A673 (cell line): ENCODE results near the gene SLC47A1. TPM values are rescaled to one million over a fixed set of nuclear protein-coding genes. Genes with fewer than 3 reads are reported as not detected.

Experiments
- BruUV-seq: library from RNA; stranded (reverse); fragments of 400-500 nt; replicated peaks from 2 replicates; lab custom pipeline; 2021; lab: Mats Ljungman, UMichigan
- CTCF ChIA-PET: fragments of 300-600 bp; sonication (Branson Sonifier 250); formaldehyde crosslinking; loops from one replicate; lab custom pipeline; 2022; ENCODE audit warnings: antibody characterized with exemption; lab: Charles Lee
- POLR2A ChIA-PET: fragments of 300-600 bp; sonication (Branson Sonifier 250); formaldehyde crosslinking; loops from one replicate; lab custom pipeline; 2022; ENCODE audit warnings: antibody characterized with exemption; ENCODE audit not compliant: low non-redundant PET; lab: Charles Lee
- DNase-seq: peaks from one replicate; pipeline ENCODE4 v3.0.0-alpha.2; 2015; ENCODE audit warnings: low spot score
- H3K27ac ChIP-seq: fragments of 200-600 bp; sonication (generic); 2 replicates; pipeline ENCODE4 v1.5.1; 2016; ENCODE audit warnings: mixed run types, low read depth, mild to moderate bottlenecking, mixed read lengths, antibody characterized with exemption, low read length; ENCODE audit not compliant: poor library complexity, severe bottlenecking
- H3K27me3 ChIP-seq: fragments of 200-600 bp; sonication (generic); replicated peaks from 2 replicates; pipeline ENCODE4 v1.6.1; 2017; ENCODE audit warnings: mixed run types, low read depth, mild to moderate bottlenecking, mixed read lengths, antibody characterized with exemption, low read length; ENCODE audit not compliant: insufficient read depth, poor library complexity
- H3K36me3 ChIP-seq: fragments of 200-600 bp; sonication (generic); 2 replicates; pipeline ENCODE4 v1.6.1; 2016; ENCODE audit warnings: mixed run types, mild to moderate bottlenecking, mixed read lengths, antibody characterized with exemption, low read length; ENCODE audit not compliant: insufficient read depth, poor library complexity, severe bottlenecking
- H3K4me1 ChIP-seq: fragments of 200-600 bp; sonication (generic); 2 replicates; pipeline ENCODE4 v1.6.1; 2017; ENCODE audit warnings: mixed run types, mild to moderate bottlenecking, mixed read lengths, antibody characterized with exemption, low read length; ENCODE audit not compliant: insufficient read depth, poor library complexity, severe bottlenecking
- H3K4me3 ChIP-seq: fragments of 200-600 bp; sonication (generic); 2 replicates; pipeline ENCODE4 v1.5.1; 2016; ENCODE audit warnings: low read depth, mixed run types, mild to moderate bottlenecking, mixed read lengths, low read length; ENCODE audit not compliant: poor library complexity, severe bottlenecking
- H3K9me3 ChIP-seq: fragments of 200-600 bp; sonication (generic); 2 replicates; pipeline ENCODE4 v1.6.1; 2016; ENCODE audit warnings: mixed run types, low read depth, mild to moderate bottlenecking, mixed read lengths, antibody characterized with exemption, low read length; ENCODE audit not compliant: poor library complexity, severe bottlenecking
- EZH2 ChIP-seq: fragments of 200-600 bp; sonication (generic); IDR thresholded peaks from 2 replicates; pipeline ENCODE4 v1.6.1; 2017; ENCODE audit warnings: borderline replicate concordance, low read depth, mild to moderate bottlenecking, mixed read lengths, antibody characterized with exemption, low read length; ENCODE audit not compliant: poor library complexity, severe bottlenecking
- intact Hi-C: fragments of 100-400 bp; cut with micrococcal nuclease; formaldehyde crosslinking; loops from one replicate; pipeline ENCODE4 v1.10.0; 2022; ENCODE audit not compliant: unreplicated experiment
- total RNA-seq: library from RNA; stranded (reverse); gene quantifications from 2 replicates; pipeline ENCODE4 v1.2.3, GENCODE V29; 2021
- TF ChIP-seq, protein P1 (sequence below): fragments of 300-800, 200-600 bp; sonication (generic); conservative IDR thresholded peaks from 2 replicates; pipeline ENCODE4 v1.5.1; 2017; ENCODE audit warnings: low read depth, mild to moderate bottlenecking, antibody characterized with exemption, low read length, moderate library complexity, mixed read lengths

SLC47A1 gene
- total RNA-seq, 1 experiment from 2014 or later: 2.1 TPM

DNA sequence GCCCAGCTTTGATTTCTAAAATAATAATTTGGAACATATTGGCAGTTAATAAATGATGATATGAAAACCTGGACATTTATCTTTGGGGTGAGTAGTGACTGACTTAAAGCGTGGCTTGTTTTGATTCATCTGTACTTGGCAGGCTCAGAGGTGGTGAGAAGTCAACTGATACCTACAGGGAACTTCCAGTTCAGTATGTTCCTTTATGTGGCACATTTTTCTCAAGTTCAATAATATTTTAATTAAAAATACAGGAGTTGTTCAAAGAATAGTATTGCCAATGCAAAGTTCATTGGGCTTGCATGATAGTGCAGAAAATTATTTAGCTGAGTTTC lies 34.3 kb downstream of the SLC47A1 start:
- Histone ChIP-seq H3K36me3 (no peaks in the 10 kb centered on the region), H3K27ac (no peak overlapping the region), H3K4me3 (no peak overlapping the region), H3K27me3 (no peaks in the 10 kb centered on the region), H3K9me3 (no peaks in the 10 kb centered on the region), H3K4me1 (no peaks in the 10 kb centered on the region)
- DNase-seq: no peak
- POLR2A ChIA-PET: no interaction called here
- TF ChIP-seq EZH2: no peak
- TF ChIP-seq, protein P1, sequence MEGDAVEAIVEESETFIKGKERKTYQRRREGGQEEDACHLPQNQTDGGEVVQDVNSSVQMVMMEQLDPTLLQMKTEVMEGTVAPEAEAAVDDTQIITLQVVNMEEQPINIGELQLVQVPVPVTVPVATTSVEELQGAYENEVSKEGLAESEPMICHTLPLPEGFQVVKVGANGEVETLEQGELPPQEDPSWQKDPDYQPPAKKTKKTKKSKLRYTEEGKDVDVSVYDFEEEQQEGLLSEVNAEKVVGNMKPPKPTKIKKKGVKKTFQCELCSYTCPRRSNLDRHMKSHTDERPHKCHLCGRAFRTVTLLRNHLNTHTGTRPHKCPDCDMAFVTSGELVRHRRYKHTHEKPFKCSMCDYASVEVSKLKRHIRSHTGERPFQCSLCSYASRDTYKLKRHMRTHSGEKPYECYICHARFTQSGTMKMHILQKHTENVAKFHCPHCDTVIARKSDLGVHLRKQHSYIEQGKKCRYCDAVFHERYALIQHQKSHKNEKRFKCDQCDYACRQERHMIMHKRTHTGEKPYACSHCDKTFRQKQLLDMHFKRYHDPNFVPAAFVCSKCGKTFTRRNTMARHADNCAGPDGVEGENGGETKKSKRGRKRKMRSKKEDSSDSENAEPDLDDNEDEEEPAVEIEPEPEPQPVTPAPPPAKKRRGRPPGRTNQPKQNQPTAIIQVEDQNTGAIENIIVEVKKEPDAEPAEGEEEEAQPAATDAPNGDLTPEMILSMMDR: no peak
- CTCF ChIA-PET: no interaction called here
- intact Hi-C loops: no loop called here
- no TSS peak for BruUV-seq

DNA sequence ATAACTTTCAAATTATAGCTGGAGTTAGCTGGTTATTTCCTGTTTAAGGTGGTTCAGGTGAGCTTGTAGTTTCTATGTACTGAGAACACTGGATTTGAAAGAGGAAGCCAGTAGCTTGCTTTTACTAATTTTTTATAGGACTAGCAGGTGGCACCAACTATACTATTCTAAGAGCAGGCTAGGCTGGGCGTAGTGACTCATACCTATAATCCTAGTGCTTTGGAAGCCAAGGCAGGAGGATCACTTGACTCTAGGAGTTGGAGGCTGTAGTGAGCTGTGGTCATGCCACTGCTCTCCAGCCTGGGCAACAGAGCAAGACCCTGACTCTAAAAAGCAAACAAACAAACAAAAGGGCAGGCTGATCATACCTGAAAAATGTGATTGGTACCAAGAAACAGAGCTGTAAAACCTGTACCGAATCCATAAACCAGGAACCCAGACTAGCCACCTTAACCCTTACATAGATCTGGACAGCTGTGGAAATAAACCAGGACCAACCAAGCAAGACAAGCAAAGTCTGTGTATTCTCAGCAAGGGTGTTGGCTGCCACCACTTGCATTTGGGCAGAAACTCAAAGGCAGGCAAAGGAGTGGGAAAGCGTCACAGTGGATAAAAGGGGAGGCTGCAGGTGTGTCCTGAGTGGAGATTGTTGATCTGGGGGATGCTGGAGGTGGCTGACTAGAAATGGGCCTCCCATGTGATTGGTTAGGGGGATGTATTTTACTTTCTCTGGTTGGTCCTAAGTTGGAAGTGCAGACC lies 36.3 kb downstream of the SLC47A1 start:
- Histone ChIP-seq H3K4me1 (no peaks in the 10 kb centered on the region), H3K36me3 (no peaks in the 10 kb centered on the region), H3K9me3 (no peaks in the 10 kb centered on the region), H3K27ac (no peak overlapping the region), H3K27me3 (no peaks in the 10 kb centered on the region), H3K4me3 (no peak overlapping the region)
- intact Hi-C loops: no loop called here
- DNase-seq: no peak
- POLR2A ChIA-PET: no interaction called here
- CTCF ChIA-PET: no interaction called here
- no TSS peak for BruUV-seq
- TF ChIP-seq EZH2: no peak
- TF ChIP-seq, protein P1: no peak

DNA sequence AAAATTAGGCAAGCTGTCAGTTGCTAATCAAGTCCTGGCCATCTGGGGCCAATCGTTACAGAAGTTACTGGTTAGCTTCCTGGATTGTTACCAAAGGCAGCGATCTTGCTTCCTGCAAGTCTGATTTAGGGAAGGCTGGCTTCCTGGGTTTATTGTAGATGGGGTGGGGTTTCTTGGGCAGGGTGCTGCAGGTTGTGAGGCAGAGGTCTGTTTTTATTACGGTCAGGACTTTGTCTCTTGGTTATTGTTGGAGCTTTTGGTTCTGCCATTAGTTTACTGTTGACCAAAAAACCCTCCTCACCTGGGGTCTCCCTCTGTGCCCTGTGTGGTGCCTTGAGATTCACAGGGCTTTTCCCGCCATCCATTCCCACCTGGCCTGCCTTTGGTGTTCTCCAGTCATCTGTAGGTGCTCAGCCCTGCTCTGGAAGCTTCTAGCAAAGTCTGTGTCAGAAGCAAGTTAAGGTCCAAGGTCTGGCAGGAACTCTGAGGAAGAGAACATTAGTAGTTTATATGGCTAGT lies 36.9 kb downstream of the SLC47A1 start:
- Histone ChIP-seq H3K27ac (no peak overlapping the region), H3K27me3 (no peaks in the 10 kb centered on the region), H3K9me3 (no peaks in the 10 kb centered on the region), H3K4me1 (no peaks in the 10 kb centered on the region), H3K36me3 (no peaks in the 10 kb centered on the region), H3K4me3 (no peak overlapping the region)
- CTCF ChIA-PET: no interaction called here
- TF ChIP-seq EZH2: no peak
- TF ChIP-seq, protein P1: no peak
- BruUV-seq: no TSS peak
- no peak for DNase-seq
- intact Hi-C loops: no loop called here
- POLR2A ChIA-PET: no interaction called here
